Effector CD8-positive, alpha-beta T cell (primary cell): ENCODE results near the gene ZNF106.

Experiments used
- DNase-seq: peaks from one replicate; lab custom pipeline; 2025; lab: John Stamatoyannopoulos, UW
- total RNA-seq, 4 experiments: gene quantifications; one replicate each; lab custom pipeline; 2026; lab: John Stamatoyannopoulos, UW

Gene ZNF106
- total RNA-seq, result 148 to 214 (median 189) reads per million in 4 experiments

GRCh38 chr15:42490671-42491538 is at the start of gene ZNF106:
ZNF106 (minus strand) TSS chr15:42491141; CDS start chr15:42472289, 18,852 bp downstream.
- DNase-seq, result peak; percentile 77

GRCh38 chr15:42533246-42533645 is 42.3 kb upstream of the ZNF106 start:
- no peak for DNase-seq

GRCh38 chr15:42528970-42529369 is 38.0 kb upstream of the ZNF106 start:
- no peak for DNase-seq

- DNase-seq, result no peak
Measured at GRCh38 chr15:42523331-42523730, 32.4 kb upstream of the ZNF106 start.

- DNase-seq, result no peak
Measured at GRCh38 chr15:42511007-42511391, 20.1 kb upstream of the ZNF106 start.

- DNase-seq, result no peak
Measured at GRCh38 chr15:42510258-42511006, 19.5 kb upstream of the ZNF106 start.

- DNase-seq, result no peak
Measured at GRCh38 chr15:42508263-42508690, 17.3 kb upstream of the ZNF106 start.

- no peak for DNase-seq
Measured at GRCh38 chr15:42507514-42507913, 16.6 kb upstream of the ZNF106 start.

- no peak for DNase-seq
Measured at GRCh38 chr15:42504631-42505030, 13.7 kb upstream of the ZNF106 start.

- no peak for DNase-seq
Measured at GRCh38 chr15:42503825-42504224, 12.9 kb upstream of the ZNF106 start.

GRCh38 chr15:42502477-42502876 is 11.5 kb upstream of the ZNF106 start:
- no peak for DNase-seq

- no peak for DNase-seq
Measured at GRCh38 chr15:42499858-42500609, 9.1 kb upstream of the ZNF106 start.

GRCh38 chr15:42498212-42499068 is 7.5 kb upstream of the ZNF106 start:
- DNase-seq, result no peak

GRCh38 chr15:42495361-42496212 is 4.6 kb upstream of the ZNF106 start, which contains the start of gene SNAP23:
SNAP23 (plus strand) TSS chr15:42495634; CDS start chr15:42511847, 16,213 bp downstream.
- DNase-seq, result peak; percentile 77

GRCh38 chr15:42494998-42495360 is 4.0 kb upstream of the ZNF106 start:
- DNase-seq, result no peak

- no peak for DNase-seq
Measured at GRCh38 chr15:42493679-42494078, 2.7 kb upstream of the ZNF106 start.

GRCh38 chr15:42491539-42492225 is 741 bp upstream of the ZNF106 start:
- DNase-seq, result no peak

- DNase-seq, result no peak
Measured at GRCh38 chr15:42490291-42490670, 660 bp downstream of the ZNF106 start.

GRCh38 chr15:42483677-42484076 is 7.3 kb downstream of the ZNF106 start:
- no peak for DNase-seq

- no peak for DNase-seq
Measured at GRCh38 chr15:42482701-42483100, 8.2 kb downstream of the ZNF106 start.
